Fibroblast of lung (primary cell): Measurements from ENCODE around the gene OSBP2.

Source experiments
- CTCF ChIP-seq, 2 donors: IDR thresholded peaks in 1 of 2; conservative IDR thresholded peaks in 1 of 2; 1 replicate in 1 of 2; 2 replicates in 1 of 2; pipeline ENCODE4 v1.5.1; 2011 to 2012; ENCODE audit warnings: low read length in 2 of 2, control low read depth in 1 of 2, inconsistent platforms in 1 of 2, low read depth in 1 of 2, mild to moderate bottlenecking in 1 of 2
- EZH2 ChIP-seq: IDR thresholded peaks from 2 replicates; pipeline ENCODE4 v1.5.1; 2012; ENCODE audit warnings: low read length, control low read depth, mild to moderate bottlenecking; ENCODE audit errors: missing control alignments

GRCh38 chr22:30873086-30873650 is 178.5 kb downstream of the OSBP2 start:
- TF ChIP-seq CTCF (conservative IDR thresholded peaks at IDR 0.05 in 1 of 2, IDR thresholded peaks at IDR 0.05 in 1 of 2; ENCODE audit: low read depth in 1 of 2, low read length in 2 of 2) (no peak), EZH2 (no peak)
